A172 (cell line): ENCODE measurements around the gene MEGF10. TPM values are rescaled to one million over a fixed set of nuclear protein-coding genes. Genes with fewer than 3 reads are reported as not detected.

Source experiments
- total RNA-seq: library from RNA; depleted of rRNA; stranded (reverse); fragments of >200 nt; shearing (Covaris generic); gene quantifications from 2 replicates; pipeline ENCODE4 v1.2.3, GENCODE V29; 2014; rRNA removed

MEGF10 gene
- total RNA-seq, 1 experiment from 2014 or later, result 0.02 TPM

Other genes starting within 250 kb of the MEGF10 start
- 1.4 and 1.6 TPM in 2 replicates for gene C5orf63, start 217.3 kb upstream of the MEGF10 start, total RNA-seq
- gene PRRC1, start 226.8 kb downstream of the MEGF10 start, total RNA-seq, result 39.8 and 66.4 TPM in 2 replicates